ENCODE results near the gene TBL1XR1. TPM values are rescaled to one million over a fixed set of nuclear protein-coding genes. Genes with fewer than 3 reads are reported as not detected.
A peak's percentile ranks its signal among the peaks of the same experiment; 100 is the strongest.

The TBL1XR1 gene
- total and polyA plus RNA-seq, 2 of the 13 experiments (the other 11 are each of a cell fraction or from before 2014, with no cell fraction given): 57.7 to 62.5 TPM

GRCh38 chr3:177157492-177157891 lies 39.8 kb downstream of the TBL1XR1 start:
- BruUV-seq (replicated peaks): no TSS peak
- POLR2A ChIA-PET: no interaction called here
- Histone ChIP-seq H3K9me3 (ENCODE audit: low read length) (no peaks in the 10 kb centered on the region), H3K27me3 (ENCODE audit: control insufficient read depth in 1 of 2, insufficient read depth in 2 of 2, low read length in 2 of 2) (no peaks in the 10 kb centered on the region), H2AFZ (ENCODE audit: low read length) (no peak overlapping the region), H3K4me3 (replicated peaks in 1 of 3; ENCODE audit: insufficient read depth in 1 of 3, low read depth in 2 of 3, low read length in 3 of 3) (no peak overlapping the region), H3K27ac (ENCODE audit: extremely low read length, insufficient read depth, low read length) (no peak overlapping the region), H3K79me2 (ENCODE audit: insufficient read depth, low read length) (peaks cover 97% of the 10 kb centered on the region), H3K4me2 (ENCODE audit: low read depth, low read length) (no peak overlapping the region), H3K4me1 (ENCODE audit: insufficient read depth, low read length) (peaks cover 10% of the 10 kb centered on the region), H3K9ac (ENCODE audit: insufficient read depth, low read depth, low read length) (no peak overlapping the region), H4K20me1 (ENCODE audit: insufficient read depth, low read length) (peaks cover 42% of the 10 kb centered on the region), H3K36me3 (replicated peaks in 1 of 2; ENCODE audit: control insufficient read depth in 1 of 2, insufficient read depth in 2 of 2, low read length in 2 of 2) (no peaks in the 10 kb centered on the region; a peak in 1 of 5 replicates)
- WGBS (ENCODE audit: low lambda C conversion rate): 97% methylated on average over 4 of the region's 4 CpGs
- in situ Hi-C loops (cut with HindIII; ENCODE audit: extremely low pct_ligation_motif_present, low pct_unique_long_range_greater_than_20kb) (no loop called here), intact Hi-C loops (cut with micrococcal nuclease; ENCODE audit: unreplicated experiment) (no loop called here)
- DNase-seq (ENCODE audit: low spot score) (no peak), FAIRE-seq (no peak), ATAC-seq (no peak)
- CTCF ChIA-PET (ENCODE audit: low intra/inter-chr PET ratio, low total read pairs): no interaction called here
- no peak for TF ChIP-seq SYNCRIP (IDR thresholded peaks at IDR 0.05; ENCODE audit: insufficient read depth, low read depth, low read length)
- TF ChIP-seq RBM22 (optimal IDR thresholded peaks at IDR 0.05; ENCODE audit: low read length): peak; percentile 25

GRCh38 chr3:177154733-177155132 lies 42.5 kb downstream of the TBL1XR1 start:
- Histone ChIP-seq H3K4me1 (ENCODE audit: insufficient read depth, low read length) (peaks cover 28% of the 10 kb centered on the region), H3K4me3 (replicated peaks in 1 of 3; ENCODE audit: insufficient read depth in 1 of 3, low read depth in 2 of 3, low read length in 3 of 3) (no peak overlapping the region), H3K36me3 (replicated peaks in 1 of 2; ENCODE audit: control insufficient read depth in 1 of 2, insufficient read depth in 2 of 2, low read length in 2 of 2) (no peaks in the 10 kb centered on the region), H4K20me1 (ENCODE audit: insufficient read depth, low read length) (peaks cover 45% of the 10 kb centered on the region), H3K27ac (ENCODE audit: extremely low read length, insufficient read depth, low read length) (peak overlapping the region; percentile 4), H3K4me2 (ENCODE audit: low read depth, low read length) (no peak overlapping the region), H3K27me3 (ENCODE audit: control insufficient read depth in 1 of 2, insufficient read depth in 2 of 2, low read length in 2 of 2) (no peaks in the 10 kb centered on the region), H3K79me2 (ENCODE audit: insufficient read depth, low read length) (peaks cover 97% of the 10 kb centered on the region), H3K9ac (ENCODE audit: insufficient read depth, low read depth, low read length) (no peak overlapping the region), H3K9me3 (ENCODE audit: low read length) (no peaks in the 10 kb centered on the region), H2AFZ (ENCODE audit: low read length) (no peak overlapping the region)
- in situ Hi-C loops (cut with HindIII; ENCODE audit: extremely low pct_ligation_motif_present, low pct_unique_long_range_greater_than_20kb): no loop called here
- no peak for DNase-seq (ENCODE audit: low spot score)
- POLR2A ChIA-PET: no interaction called here
- TF ChIP-seq JARID2 (CRISPR knock-in tag; IDR thresholded peaks at IDR 0.05; ENCODE audit: insufficient replicate concordance) (no peak), AKAP8 (CRISPR knock-in tag; IDR thresholded peaks at IDR 0.05) (no peak), KDM1A (CRISPR knock-in tag; IDR thresholded peaks at IDR 0.05) (no peak)
- WGBS (ENCODE audit: low lambda C conversion rate): 96% methylated on average over 3 of the region's 3 CpGs
- no peak for ATAC-seq
- BruUV-seq (replicated peaks): no TSS peak
- intact Hi-C loops (cut with micrococcal nuclease; ENCODE audit: unreplicated experiment): loop anchor here (5.0 kb wide), 1 partner anchor 43 kb away; the partner anchor contains the start of gene TBL1XR1
- no peak for FAIRE-seq
- CTCF ChIA-PET (ENCODE audit: low intra/inter-chr PET ratio, low total read pairs): no interaction called here
